ENCODE results near the gene ONECUT1. TPM values are rescaled to one million over a fixed set of nuclear protein-coding genes. Genes with fewer than 3 reads are reported as not detected.
A peak's percentile ranks its signal among the peaks of the same experiment; 100 is the strongest.

ONECUT1 gene
- total RNA-seq, 1 experiment from 2014 or later: 35.9 TPM

DNA sequence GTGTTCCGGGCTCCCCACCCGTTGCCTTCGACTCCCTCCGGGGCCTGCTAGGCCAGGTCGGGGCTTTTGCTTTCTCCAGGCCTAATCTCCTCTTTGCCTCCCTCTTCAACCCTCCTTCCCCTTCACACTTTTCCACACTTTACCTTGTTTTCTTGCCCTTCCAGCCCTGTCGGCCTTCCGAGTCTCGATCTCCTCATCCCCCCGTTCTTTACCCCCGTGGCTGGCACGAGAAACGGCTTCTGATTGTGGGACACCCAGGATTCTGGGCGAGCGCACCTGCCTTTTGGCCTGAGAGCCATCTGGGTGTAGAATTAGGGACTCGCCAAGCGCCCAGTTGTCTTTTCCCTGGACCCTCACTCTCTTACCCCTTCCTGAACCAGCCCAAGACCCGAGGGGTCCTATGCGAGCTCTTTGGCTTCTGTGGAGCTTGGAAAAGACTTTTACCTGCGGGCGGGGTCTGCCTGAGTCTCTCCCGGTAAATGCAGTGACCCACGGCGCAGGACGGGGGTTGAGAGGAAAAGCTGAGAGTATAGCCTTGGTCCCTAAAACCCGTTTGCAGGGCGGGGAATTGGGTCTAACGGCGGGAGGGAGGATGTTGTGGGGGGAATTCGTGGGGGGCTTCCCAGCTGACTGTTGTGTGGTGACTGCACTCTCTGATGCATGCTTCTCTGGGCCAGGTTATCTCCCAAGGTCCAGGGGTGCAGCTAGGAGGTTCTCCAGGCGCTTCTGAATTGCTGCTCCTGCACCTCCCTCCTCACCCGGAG, 5.5 kb upstream of the ONECUT1 start:
- no peak for DNase-seq (ENCODE audit: low spot score)
- no peak overlapping the region for H3K27ac Mint-ChIP-seq
- H3K4me1 Mint-ChIP-seq: peaks cover 89% of the 10 kb centered on the region
- ATAC-seq: no peak
- no peaks in the 10 kb centered on the region for H3K9me3 Mint-ChIP-seq
- POLR2A ChIA-PET: interaction anchor here (0.8 to 2.7 kb wide), 2 partner anchors 8 to 9 kb away, joined by 3 to 14 read pairs; no protein-coding TSS in a partner anchor
- peaks cover 99% of the 10 kb centered on the region for H3K27me3 Mint-ChIP-seq (ENCODE audit: low read depth)
- H3K36me3 Mint-ChIP-seq: peaks cover 12% of the 10 kb centered on the region
- H3K4me3 Mint-ChIP-seq: peak overlapping the region; percentile 67
- CTCF ChIA-PET: interaction anchor here (1.6 to 5.0 kb wide), 3 partner anchors 9 to 401 kb away, joined by 3 to 104 read pairs (median 9); partner anchors contain the start of gene ONECUT1
- TF ChIP-seq, protein P1, sequence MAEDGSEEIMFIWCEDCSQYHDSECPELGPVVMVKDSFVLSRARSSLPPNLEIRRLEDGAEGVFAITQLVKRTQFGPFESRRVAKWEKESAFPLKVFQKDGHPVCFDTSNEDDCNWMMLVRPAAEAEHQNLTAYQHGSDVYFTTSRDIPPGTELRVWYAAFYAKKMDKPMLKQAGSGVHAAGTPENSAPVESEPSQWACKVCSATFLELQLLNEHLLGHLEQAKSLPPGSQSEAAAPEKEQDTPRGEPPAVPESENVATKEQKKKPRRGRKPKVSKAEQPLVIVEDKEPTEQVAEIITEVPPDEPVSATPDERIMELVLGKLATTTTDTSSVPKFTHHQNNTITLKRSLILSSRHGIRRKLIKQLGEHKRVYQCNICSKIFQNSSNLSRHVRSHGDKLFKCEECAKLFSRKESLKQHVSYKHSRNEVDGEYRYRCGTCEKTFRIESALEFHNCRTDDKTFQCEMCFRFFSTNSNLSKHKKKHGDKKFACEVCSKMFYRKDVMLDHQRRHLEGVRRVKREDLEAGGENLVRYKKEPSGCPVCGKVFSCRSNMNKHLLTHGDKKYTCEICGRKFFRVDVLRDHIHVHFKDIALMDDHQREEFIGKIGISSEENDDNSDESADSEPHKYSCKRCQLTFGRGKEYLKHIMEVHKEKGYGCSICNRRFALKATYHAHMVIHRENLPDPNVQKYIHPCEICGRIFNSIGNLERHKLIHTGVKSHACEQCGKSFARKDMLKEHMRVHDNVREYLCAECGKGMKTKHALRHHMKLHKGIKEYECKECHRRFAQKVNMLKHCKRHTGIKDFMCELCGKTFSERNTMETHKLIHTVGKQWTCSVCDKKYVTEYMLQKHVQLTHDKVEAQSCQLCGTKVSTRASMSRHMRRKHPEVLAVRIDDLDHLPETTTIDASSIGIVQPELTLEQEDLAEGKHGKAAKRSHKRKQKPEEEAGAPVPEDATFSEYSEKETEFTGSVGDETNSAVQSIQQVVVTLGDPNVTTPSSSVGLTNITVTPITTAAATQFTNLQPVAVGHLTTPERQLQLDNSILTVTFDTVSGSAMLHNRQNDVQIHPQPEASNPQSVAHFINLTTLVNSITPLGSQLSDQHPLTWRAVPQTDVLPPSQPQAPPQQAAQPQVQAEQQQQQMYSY (CRISPR knock-in tag; IDR thresholded peaks at IDR 0.05): peak; percentile 28; the same call in 1 of the 2 replicates
- TF ChIP-seq ZNF219 (CRISPR knock-in tag; IDR thresholded peaks at IDR 0.05; ENCODE audit: borderline replicate concordance): no peak

DNA sequence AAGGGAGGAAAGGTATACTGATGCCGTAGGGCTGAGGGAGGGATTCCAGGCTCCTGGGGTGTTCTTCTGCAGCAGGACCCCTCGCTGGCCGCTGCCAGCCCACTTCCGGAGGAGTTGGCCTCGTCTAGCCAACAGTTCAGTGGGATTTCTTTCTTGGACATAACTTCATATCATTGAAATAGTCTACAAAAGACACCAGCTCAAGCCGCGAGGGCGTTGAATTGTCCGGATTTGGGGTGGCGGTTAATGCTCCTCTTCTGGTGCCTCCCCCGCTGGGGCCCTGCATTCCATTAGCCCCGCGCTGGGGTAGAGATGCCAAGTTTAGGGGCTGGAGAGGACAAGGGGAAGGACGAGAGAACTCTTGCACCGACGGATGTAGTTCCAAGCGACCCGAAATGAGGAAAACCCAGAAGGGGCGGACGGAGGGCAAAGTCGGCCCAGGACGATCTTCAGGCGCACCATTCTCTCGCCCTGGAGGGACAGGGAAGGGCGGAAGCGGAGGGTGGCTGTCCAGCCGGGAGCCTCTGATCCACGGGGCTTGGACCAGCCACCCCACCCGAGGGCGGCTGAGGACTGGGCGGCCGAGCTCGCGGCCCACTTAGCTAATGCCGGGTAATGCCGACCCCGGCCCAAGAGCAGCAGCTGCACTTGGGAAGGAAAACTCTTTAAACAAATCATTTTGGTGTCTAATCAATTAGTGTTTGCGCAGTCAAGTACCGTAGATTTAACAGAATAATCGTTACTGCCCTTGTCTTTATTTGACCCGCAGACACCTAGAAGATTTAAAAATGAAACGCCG, 4.7 kb upstream of the ONECUT1 start:
- no peaks in the 10 kb centered on the region for H3K9me3 Mint-ChIP-seq
- H3K4me1 Mint-ChIP-seq: peaks cover 81% of the 10 kb centered on the region
- ATAC-seq: no peak
- no peak for DNase-seq (ENCODE audit: low spot score)
- ChIA-PET POLR2A (interaction anchor here (0.8 to 2.7 kb wide), 2 partner anchors 7 to 10 kb away, joined by 3 to 14 read pairs; no protein-coding TSS in a partner anchor), CTCF (interaction anchor here (1.7 to 5.0 kb wide), 3 partner anchors 8 to 10 kb away, joined by 6 to 104 read pairs (median 9); partner anchors contain the start of gene ONECUT1)
- peaks cover 95% of the 10 kb centered on the region for H3K27me3 Mint-ChIP-seq (ENCODE audit: low read depth)
- TF ChIP-seq MXD4 (CRISPR knock-in tag; IDR thresholded peaks at IDR 0.05; ENCODE audit: borderline replicate concordance) (no peak), RORB (CRISPR knock-in tag; IDR thresholded peaks at IDR 0.05) (no peak)
- TF ChIP-seq, protein P2, sequence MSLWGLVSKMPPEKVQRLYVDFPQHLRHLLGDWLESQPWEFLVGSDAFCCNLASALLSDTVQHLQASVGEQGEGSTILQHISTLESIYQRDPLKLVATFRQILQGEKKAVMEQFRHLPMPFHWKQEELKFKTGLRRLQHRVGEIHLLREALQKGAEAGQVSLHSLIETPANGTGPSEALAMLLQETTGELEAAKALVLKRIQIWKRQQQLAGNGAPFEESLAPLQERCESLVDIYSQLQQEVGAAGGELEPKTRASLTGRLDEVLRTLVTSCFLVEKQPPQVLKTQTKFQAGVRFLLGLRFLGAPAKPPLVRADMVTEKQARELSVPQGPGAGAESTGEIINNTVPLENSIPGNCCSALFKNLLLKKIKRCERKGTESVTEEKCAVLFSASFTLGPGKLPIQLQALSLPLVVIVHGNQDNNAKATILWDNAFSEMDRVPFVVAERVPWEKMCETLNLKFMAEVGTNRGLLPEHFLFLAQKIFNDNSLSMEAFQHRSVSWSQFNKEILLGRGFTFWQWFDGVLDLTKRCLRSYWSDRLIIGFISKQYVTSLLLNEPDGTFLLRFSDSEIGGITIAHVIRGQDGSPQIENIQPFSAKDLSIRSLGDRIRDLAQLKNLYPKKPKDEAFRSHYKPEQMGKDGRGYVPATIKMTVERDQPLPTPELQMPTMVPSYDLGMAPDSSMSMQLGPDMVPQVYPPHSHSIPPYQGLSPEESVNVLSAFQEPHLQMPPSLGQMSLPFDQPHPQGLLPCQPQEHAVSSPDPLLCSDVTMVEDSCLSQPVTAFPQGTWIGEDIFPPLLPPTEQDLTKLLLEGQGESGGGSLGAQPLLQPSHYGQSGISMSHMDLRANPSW (CRISPR knock-in tag; conservative IDR thresholded peaks at IDR 0.05; ENCODE audit: low read depth): no peak
- peak overlapping the region; percentile 67 for H3K4me3 Mint-ChIP-seq
- peaks cover 4% of the 10 kb centered on the region for H3K36me3 Mint-ChIP-seq
- no peak overlapping the region for H3K27ac Mint-ChIP-seq

DNA sequence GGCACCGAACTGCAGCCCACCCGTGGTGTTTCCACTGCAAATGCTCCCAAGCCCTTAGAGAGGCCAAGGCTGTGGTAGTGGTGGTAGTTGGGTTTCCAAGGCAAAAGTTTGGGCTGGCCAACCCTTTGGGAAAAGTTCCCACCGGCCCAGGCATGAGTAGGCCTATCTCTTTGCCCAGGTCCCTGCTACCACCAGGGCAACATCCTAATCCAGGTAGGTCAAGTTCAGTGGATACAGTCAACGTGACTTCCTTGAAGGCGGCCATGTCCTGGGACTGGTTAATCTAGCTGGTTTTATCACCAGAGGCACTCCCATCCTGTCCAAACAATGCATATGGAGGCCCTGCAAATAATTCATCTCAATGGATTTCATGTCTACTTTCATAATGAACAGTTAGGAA, 1.6 kb upstream of the ONECUT1 start:
- no peaks in the 10 kb centered on the region for H3K9me3 Mint-ChIP-seq
- CTCF ChIA-PET: interaction anchor here (0.9 to 3.0 kb wide), 5 partner anchors 7 to 405 kb away, joined by 3 to 19 read pairs (median 6); no protein-coding TSS in a partner anchor
- no peak overlapping the region for H3K27ac Mint-ChIP-seq
- no peak for DNase-seq (ENCODE audit: low spot score)
- TF ChIP-seq PRRX2 (CRISPR knock-in tag; IDR thresholded peaks at IDR 0.05) (no peak), FOXP1 (CRISPR knock-in tag; IDR thresholded peaks at IDR 0.05; ENCODE audit: borderline replicate concordance) (no peak), CREB1 (CRISPR knock-in tag; IDR thresholded peaks at IDR 0.05) (no peak), GTF2I (CRISPR knock-in tag; conservative IDR thresholded peaks at IDR 0.05) (no peak)
- TF ChIP-seq, protein P3, sequence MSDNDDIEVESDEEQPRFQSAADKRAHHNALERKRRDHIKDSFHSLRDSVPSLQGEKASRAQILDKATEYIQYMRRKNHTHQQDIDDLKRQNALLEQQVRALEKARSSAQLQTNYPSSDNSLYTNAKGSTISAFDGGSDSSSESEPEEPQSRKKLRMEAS (CRISPR knock-in tag; IDR thresholded peaks at IDR 0.05): peak; percentile 7; the same call in 1 of the 2 replicates
- peak overlapping the region; percentile 71 for H3K4me3 Mint-ChIP-seq
- POLR2A ChIA-PET: interaction anchor here (1.0 to 2.5 kb wide), 2 partner anchors 13 to 67 kb away, joined by 3 to 18 read pairs; no protein-coding TSS in a partner anchor
- H3K4me1 Mint-ChIP-seq: peaks cover 79% of the 10 kb centered on the region
- ATAC-seq: no peak
- H3K27me3 Mint-ChIP-seq (ENCODE audit: low read depth): peaks cover 94% of the 10 kb centered on the region
- H3K36me3 Mint-ChIP-seq: peaks cover 16% of the 10 kb centered on the region
